ENCODE measurements around the gene ERC2. TPM values are rescaled to one million over a fixed set of nuclear protein-coding genes. Genes with fewer than 3 reads are reported as not detected.

The ERC2 gene
- total RNA-seq, 6 donors from 2014 or later, result 0.67 to 14.7 (median 1.3) TPM

- H3K27me3 ChIP-seq, result no peaks in the 10 kb centered on the region
- no peak overlapping the region for H3K4me3 ChIP-seq
- no peaks in the 10 kb centered on the region for H3K9me3 ChIP-seq
- DNase-seq (no peak), ATAC-seq (ENCODE audit: low FRiP score in 2 of 2) (no peak)
- no peaks in the 10 kb centered on the region for H3K4me1 ChIP-seq
- no peak overlapping the region for H3K27ac ChIP-seq
- TF ChIP-seq POLR2A (IDR thresholded peaks at IDR 0.05) (no peak), CTCF (IDR thresholded peaks at IDR 0.05) (no peak), POLR2AphosphoS5 (IDR thresholded peaks at IDR 0.05) (no peak), EP300 (IDR thresholded peaks at IDR 0.05) (no peak)
- 38 to 71% methylated on average over 1 of the region's 1 CpG for WGBS, 2 donors
- H3K36me3 ChIP-seq, result no peaks in the 10 kb centered on the region
Observed at GRCh38 chr3:56459104-56459496, 9.2 kb downstream of the ERC2 start.

GRCh38 chr3:56458496-56459103 lies 9.7 kb downstream of the ERC2 start:
- 49 to 60% methylated on average over 12 of the region's 12 CpGs for WGBS, 2 donors
- H3K27ac ChIP-seq, result no peak overlapping the region
- DNase-seq (no peak), ATAC-seq (ENCODE audit: low FRiP score in 2 of 2) (no peak)
- H3K4me3 ChIP-seq, result no peak overlapping the region
- H3K36me3 ChIP-seq, result no peaks in the 10 kb centered on the region
- no peaks in the 10 kb centered on the region for H3K27me3 ChIP-seq
- TF ChIP-seq POLR2AphosphoS5 (IDR thresholded peaks at IDR 0.05) (no peak), POLR2A (IDR thresholded peaks at IDR 0.05) (no peak), EP300 (IDR thresholded peaks at IDR 0.05) (no peak), CTCF (IDR thresholded peaks at IDR 0.05) (no peak)
- no peaks in the 10 kb centered on the region for H3K9me3 ChIP-seq
- no peaks in the 10 kb centered on the region for H3K4me1 ChIP-seq

- Histone ChIP-seq H3K4me3 (no peak overlapping the region), H3K9me3 (no peaks in the 10 kb centered on the region), H3K27ac (no peak overlapping the region), H3K27me3 (no peaks in the 10 kb centered on the region), H3K36me3 (no peaks in the 10 kb centered on the region), H3K4me1 (no peaks in the 10 kb centered on the region)
- whole genome bisulfite sequencing, 2 donors, result 41 to 46% methylated on average over 1 of the region's 1 CpG
- TF ChIP-seq CTCF (IDR thresholded peaks at IDR 0.05) (no peak), POLR2AphosphoS5 (IDR thresholded peaks at IDR 0.05) (no peak), EP300 (IDR thresholded peaks at IDR 0.05) (no peak), POLR2A (IDR thresholded peaks at IDR 0.05) (no peak)
- ATAC-seq (ENCODE audit: low FRiP score in 2 of 2) (no peak), DNase-seq (no peak)
Observed at GRCh38 chr3:56456117-56456516, 12.2 kb downstream of the ERC2 start.

GRCh38 chr3:56453011-56453410 lies 15.3 kb downstream of the ERC2 start:
- no peak overlapping the region for H3K4me3 ChIP-seq
- WGBS, 2 donors, result 33 to 83% methylated on average over 1 of the region's 1 CpG
- TF ChIP-seq CTCF (IDR thresholded peaks at IDR 0.05) (no peak), EP300 (IDR thresholded peaks at IDR 0.05) (no peak), POLR2A (IDR thresholded peaks at IDR 0.05) (no peak), POLR2AphosphoS5 (IDR thresholded peaks at IDR 0.05) (no peak)
- no peaks in the 10 kb centered on the region for H3K36me3 ChIP-seq
- H3K4me1 ChIP-seq, result no peaks in the 10 kb centered on the region
- H3K27me3 ChIP-seq, result no peaks in the 10 kb centered on the region
- ATAC-seq (ENCODE audit: low FRiP score in 2 of 2) (no peak), DNase-seq (no peak)
- no peaks in the 10 kb centered on the region for H3K9me3 ChIP-seq
- H3K27ac ChIP-seq, result no peak overlapping the region

GRCh38 chr3:56452085-56452484 lies 16.2 kb downstream of the ERC2 start:
- H3K4me3 ChIP-seq, result no peak overlapping the region
- ATAC-seq (ENCODE audit: low FRiP score in 2 of 2), result no peak
- DNase-seq, result no peak
- H3K36me3 ChIP-seq, result no peaks in the 10 kb centered on the region
- TF ChIP-seq POLR2AphosphoS5 (IDR thresholded peaks at IDR 0.05) (no peak), EP300 (IDR thresholded peaks at IDR 0.05) (no peak)
- H3K27ac ChIP-seq, result no peak overlapping the region
- H3K27me3 ChIP-seq, result no peaks in the 10 kb centered on the region
- H3K4me1 ChIP-seq, result no peaks in the 10 kb centered on the region
- H3K9me3 ChIP-seq, result no peaks in the 10 kb centered on the region

Measured in upper lobe of left lung (tissue), 6 donors.